VCaP (cell line): Measurements from ENCODE around the gene RILP.

Source experiments
- H3K27ac ChIP-seq: fragments of 450-650 bp; 2 replicates; pipeline ENCODE4 v1.5.1; 2017
- TF ChIP-seq, protein P1 (sequence below): fragments of 450-650 bp; conservative IDR thresholded peaks from 2 replicates; pipeline ENCODE4 v1.5.1; 2017; ENCODE audit warnings: mild to moderate bottlenecking, moderate library complexity

RILP gene

DNA sequence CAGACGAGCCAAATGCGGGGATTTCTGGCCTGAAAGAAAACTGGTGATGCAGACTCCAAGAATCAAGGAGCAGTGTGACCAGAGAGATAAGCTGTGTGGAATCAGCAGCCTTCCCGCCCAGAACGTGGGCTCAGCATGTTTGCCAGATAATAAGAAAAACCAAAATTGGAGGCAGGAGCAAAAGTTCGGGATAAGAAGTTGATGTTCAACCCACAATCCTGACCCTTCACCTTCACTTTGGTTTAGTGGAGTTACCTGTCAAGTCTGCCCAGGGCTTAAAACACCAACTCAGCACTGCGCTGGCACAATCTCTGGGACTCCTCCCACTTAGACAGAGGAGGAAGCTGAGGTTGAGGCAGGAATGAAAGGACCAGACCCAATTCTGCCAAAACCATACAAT lies 24.1 kb downstream of the RILP start:
- TF ChIP-seq, protein P1, sequence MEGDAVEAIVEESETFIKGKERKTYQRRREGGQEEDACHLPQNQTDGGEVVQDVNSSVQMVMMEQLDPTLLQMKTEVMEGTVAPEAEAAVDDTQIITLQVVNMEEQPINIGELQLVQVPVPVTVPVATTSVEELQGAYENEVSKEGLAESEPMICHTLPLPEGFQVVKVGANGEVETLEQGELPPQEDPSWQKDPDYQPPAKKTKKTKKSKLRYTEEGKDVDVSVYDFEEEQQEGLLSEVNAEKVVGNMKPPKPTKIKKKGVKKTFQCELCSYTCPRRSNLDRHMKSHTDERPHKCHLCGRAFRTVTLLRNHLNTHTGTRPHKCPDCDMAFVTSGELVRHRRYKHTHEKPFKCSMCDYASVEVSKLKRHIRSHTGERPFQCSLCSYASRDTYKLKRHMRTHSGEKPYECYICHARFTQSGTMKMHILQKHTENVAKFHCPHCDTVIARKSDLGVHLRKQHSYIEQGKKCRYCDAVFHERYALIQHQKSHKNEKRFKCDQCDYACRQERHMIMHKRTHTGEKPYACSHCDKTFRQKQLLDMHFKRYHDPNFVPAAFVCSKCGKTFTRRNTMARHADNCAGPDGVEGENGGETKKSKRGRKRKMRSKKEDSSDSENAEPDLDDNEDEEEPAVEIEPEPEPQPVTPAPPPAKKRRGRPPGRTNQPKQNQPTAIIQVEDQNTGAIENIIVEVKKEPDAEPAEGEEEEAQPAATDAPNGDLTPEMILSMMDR = no peak
- H3K27ac ChIP-seq = no peak overlapping the region

DNA sequence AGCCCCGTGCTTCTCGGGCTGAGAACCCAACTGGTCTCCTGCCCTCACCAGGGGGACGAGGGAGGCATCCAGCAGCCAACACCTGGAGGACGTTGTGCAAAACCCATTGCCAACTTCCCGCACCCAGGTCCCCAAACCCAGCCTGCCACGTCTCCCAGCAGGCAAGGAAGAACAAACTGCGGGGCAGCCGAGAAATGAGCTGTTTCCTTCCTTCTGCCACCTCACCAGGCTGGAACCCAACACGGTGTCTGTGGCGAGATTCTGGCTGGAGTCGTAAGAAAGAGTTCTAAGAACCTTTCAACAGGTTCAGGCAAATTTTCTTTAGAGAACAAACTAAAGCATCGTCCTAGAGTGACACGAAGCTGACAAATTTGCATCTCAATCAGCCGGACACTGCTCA lies 24.6 kb downstream of the RILP start:
- H3K27ac ChIP-seq = no peak overlapping the region
- TF ChIP-seq, protein P1 = no peak

DNA sequence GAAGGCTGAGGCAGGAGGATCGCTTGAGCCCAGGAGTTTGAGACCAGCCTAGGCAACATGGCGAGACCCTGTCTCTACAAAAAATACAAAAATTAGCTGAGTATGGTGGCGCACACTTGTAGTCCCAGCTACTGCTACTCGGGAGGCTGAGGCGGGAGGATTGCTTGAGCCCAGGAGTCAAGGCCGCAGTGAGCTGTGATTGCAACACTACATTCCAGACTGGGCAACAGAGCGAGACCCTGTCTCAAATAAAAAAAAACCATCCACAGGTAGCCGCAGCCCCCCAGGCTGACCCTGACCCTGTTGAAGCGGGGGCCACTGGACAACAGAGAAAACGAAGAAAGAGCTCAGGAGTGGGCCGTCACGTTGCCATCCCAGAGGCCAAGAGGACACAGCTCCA lies 25.0 kb downstream of the RILP start:
- TF ChIP-seq, protein P1 = no peak
- no peak overlapping the region for H3K27ac ChIP-seq

DNA sequence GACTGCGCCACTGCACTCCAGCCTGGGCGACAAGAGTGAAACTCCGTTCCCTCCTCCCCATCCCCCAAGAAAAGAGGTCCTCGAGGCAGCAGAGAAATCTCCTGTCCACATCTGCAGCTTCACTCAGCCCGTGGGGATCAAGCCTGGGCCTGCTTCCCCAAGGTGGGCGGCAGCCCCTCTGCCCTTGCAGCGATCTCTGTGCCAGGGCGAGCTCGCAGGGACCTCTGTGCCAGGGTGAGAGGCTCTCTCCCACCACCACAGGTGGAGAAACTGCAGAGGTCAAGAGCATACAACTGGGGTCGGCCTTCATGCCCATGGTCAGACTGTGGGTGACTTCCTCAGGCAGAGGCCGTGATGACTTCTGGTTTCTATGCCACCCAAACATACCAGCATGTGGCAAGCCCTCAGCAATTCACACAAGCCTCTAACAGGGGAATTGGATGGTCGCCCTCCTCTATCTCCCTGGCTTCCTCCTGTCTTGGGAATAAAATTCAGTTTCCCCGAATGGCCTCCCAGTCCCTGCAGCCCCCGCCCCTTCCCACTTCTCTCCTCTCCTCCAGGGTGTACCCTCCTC lies 26.5 kb downstream of the RILP start:
- no peak overlapping the region for H3K27ac ChIP-seq
- TF ChIP-seq, protein P1 = no peak

DNA sequence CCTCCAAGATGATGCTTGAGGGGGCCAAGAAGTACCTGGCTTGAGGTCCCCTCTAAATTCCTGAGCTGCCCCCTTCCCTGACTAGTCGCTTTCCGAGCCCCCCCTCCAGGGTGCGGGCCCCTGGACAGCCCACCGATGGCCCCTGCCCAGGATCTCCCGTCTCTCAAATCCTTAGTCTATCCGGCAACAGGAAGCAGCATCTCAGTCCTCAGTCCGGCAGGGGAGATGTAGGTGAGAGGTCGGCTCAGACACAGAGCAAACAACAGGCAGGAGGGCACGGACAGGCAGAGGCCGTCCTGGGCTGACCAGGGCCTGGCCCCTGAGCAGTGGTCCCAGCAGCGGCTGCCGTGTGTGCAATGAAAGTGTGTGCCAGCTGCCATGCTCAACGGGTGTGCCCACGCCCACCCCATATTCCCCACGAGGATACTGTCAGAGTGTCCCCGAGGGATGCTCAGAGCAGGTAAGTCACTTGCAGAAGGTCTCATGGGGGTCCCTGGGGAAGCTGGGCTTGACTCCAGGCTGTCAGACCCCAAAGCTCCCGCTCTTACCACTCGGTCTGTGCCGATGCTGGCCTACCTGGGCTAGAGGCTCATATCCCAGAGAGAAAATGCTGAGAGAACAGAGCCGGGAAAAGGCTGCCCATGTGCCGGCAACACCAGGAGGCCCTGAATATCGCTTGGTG lies 28.3 kb downstream of the RILP start:
- H3K27ac ChIP-seq = no peak overlapping the region
- TF ChIP-seq, protein P1 = no peak

DNA sequence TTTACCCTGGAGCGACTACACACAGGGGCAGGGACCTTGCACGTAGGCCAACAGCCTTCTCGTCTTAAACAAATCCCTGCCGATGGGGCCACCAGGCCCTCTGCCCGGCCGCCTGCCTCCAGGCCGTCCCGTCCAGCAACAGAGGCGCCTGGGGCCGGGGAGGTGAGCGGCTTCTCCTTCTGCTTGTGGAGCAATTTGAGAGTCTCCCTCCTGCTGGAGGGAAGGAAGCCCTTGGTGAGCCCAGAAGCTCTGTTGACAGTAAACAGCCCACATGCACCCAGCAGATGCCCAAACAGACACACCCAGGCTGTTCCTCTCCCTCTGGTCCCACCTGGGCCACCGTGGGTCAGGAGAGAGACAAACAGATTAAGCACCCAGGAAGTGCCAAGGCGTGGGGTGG lies 29.2 kb downstream of the RILP start:
- TF ChIP-seq, protein P1 = no peak

DNA sequence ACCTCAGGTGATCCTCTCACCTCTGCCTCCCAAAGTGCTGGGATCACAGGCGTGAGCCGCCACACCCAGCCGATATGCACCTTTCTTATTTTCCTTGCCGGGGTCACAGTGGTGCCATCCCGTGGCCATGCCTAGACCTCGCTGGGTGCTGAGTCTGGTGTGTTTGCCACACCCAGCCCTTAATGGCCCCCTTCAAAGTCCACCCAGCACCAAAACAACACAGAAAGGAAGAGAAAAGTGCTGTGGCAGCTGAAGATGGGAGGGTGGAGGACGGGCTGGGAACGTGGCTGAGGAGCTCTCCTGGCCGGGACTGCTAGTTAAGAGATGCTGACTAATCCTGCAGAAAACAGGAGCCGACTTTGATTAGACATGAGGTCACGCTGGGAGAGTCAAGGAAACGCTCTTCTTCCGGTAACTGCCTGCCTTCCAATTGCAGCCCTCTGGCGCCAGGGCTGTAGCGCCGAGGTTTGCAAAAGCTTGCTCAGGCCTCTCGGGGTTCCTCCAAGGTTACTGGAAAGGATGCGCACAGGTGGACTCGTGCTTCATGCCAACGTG lies 32.0 kb downstream of the RILP start:
- no peak overlapping the region for H3K27ac ChIP-seq
- TF ChIP-seq, protein P1 = no peak

More for the DNA sequence above, 29.2 kb downstream of the RILP start:
- H3K27ac ChIP-seq = no peak overlapping the region
